HL-60/S4 (cell line): ENCODE measurements around the gene WFDC12.

Experiments
- in situ Hi-C: fragments of 300-500 bp; cut with MboI; formaldehyde crosslinking; loops from 2 replicates; pipeline ENCODE4 v1.14.3; 2022; ENCODE audit warnings: low sequenced_read_pairs

The WFDC12 gene

DNA sequence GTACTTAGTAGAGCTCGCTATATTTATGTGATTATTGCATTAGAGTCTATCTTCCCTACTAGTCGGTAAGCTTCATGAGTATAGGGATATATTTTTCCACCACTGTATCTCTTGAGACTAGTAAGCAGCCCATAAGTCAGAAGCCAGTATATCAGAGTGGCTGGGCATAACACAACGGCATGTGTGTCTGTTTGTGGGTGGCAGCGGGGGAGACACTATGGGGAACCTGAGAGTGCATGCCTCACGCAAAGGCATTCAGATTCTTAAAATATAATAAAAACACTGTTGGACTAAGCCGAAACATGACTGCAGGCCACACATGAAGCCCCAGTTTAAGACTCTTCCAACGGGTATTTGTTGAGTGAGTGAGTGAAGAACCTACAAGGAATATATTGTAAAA is 31.4 kb downstream of the WFDC12 start:
- in situ Hi-C loops: no loop called here

DNA sequence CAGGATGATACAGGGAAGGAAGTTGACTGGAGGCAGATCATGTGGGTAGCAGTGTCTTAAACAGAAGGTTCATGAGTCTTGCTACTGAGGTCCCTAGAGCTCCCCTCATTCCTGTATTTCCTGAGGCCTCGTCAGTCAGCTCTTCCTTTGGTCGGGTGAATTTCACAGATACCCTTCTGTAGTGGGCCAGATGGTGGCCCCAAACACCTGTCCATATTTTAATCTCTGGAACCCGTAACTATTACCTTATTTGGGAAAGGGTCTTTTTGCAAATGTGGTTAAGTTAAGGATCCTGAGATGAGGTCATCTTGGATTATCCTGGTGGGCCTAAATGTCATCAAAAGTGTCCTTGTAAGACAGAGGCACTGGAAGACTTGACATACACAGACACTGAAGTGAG is 32.9 kb downstream of the WFDC12 start:
- in situ Hi-C loops: no loop called here

- in situ Hi-C loops: no loop called here
These were observed 33.8 kb downstream of the WFDC12 start for GRCh38 chr20:45090481-45090880.

- in situ Hi-C loops: no loop called here
These were observed 36.0 kb downstream of the WFDC12 start for GRCh38 chr20:45088247-45088646.

DNA sequence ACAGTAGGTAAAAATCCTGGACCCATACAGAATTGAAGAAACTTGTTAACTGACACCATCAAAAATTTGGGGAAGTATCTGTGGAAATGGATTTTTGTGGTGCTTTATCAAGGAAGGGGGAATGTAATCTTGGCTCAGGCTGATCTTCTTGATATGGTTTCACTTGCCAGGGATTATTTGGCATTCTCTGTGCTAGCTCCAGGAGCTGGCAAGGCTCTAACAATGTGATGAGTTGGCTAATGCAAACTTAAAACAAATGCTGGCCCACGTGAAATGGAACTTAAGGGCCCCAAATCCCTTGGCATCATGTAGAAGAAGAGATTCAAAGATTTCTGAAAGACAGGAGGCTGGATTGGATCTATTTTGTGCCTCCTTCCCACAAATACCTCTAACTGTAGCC is 36.5 kb downstream of the WFDC12 start:
- in situ Hi-C loops: no loop called here

- in situ Hi-C loops: no loop called here
These were observed 37.0 kb downstream of the WFDC12 start for GRCh38 chr20:45087097-45087790.

GRCh38 chr20:45085867-45086266 is 38.4 kb downstream of the WFDC12 start:
- in situ Hi-C loops: no loop called here

GRCh38 chr20:45085289-45085688 is 39.0 kb downstream of the WFDC12 start:
- in situ Hi-C loops: no loop called here

GRCh38 chr20:45083127-45083526 is 41.1 kb downstream of the WFDC12 start:
- in situ Hi-C loops: no loop called here

- in situ Hi-C loops: no loop called here
These were observed 41.8 kb downstream of the WFDC12 start for GRCh38 chr20:45082468-45082867.

DNA sequence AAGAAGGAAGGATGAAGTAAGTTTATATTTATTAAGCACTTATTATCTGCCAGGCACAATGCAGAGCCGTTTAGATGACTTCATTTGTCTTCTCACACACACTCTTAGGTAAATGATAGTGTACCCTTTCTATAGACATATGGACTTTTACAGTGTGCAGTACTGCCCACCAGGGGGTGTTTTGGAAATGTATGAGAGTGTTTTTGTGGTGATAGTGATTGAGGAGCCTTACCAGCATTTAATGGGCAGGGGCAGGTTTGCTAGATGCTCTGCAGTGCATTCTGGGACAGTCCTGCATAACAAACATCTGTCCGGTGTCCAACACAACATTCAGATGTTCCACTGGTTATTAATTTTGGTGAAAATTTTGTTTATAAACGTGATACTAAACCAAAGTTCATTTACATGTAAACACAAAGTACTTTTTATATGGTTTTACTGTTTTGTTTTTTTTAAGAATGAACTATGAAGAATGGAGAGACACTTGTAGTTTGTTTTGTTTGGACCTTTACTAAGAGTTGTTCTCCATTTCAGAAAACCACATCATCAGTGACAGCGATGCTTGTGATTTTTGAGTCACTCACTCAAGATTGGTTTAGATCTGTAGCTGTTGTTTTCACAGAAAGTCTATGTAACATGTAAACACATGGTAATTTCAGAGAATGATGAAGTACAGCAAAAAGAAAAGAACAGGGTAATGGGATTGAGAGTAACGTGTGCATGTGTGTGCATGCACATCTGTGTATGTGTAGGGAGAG is 43.2 kb downstream of the WFDC12 start:
- in situ Hi-C loops: no loop called here

DNA sequence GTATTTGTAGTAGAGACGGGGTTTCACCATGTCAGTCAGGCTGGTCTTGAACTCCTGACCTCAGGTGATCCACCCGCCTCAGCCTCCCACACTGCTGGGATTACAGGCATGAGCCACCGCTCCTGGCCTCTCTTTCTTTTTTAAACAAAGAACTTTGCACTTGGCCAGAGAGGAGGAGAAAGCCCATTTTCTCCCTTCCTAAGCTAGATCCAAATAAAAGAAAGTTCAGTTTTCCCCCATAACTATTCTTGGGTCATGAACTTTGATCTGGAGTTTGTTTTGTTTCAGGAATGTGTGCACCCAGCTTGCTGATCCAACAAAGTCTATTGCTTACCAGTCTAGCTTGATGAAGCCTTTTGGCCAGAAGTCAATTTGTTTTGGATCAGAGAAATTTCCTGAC is 46.7 kb downstream of the WFDC12 start:
- in situ Hi-C loops: no loop called here
